GM23338 (cell line): Measurements from ENCODE around the gene FHIT.

Source experiments
- CTCF ChIP-seq, 2 experiments: fragments of 200-600 bp in 1 of 2; sonication (generic) in 1 of 2; conservative IDR thresholded peaks; 2 replicates each; pipeline versions ENCODE4 v1.5.1 to v1.6.1; 2016 to 2017; ENCODE audit warnings: antibody characterized with exemption in 2 of 2, low read depth in 2 of 2, mild to moderate bottlenecking in 2 of 2, moderate library complexity in 1 of 2
- EZH2 ChIP-seq: fragments of 200-600 bp; sonication (generic); IDR thresholded peaks from one replicate; pipeline ENCODE4 v1.8.0; 2017; ENCODE audit warnings: antibody characterized with exemption, mild to moderate bottlenecking, low read depth; ENCODE audit not compliant: unreplicated experiment
- EZH2phosphoT487 ChIP-seq: fragments of 200-600 bp; sonication (generic); IDR thresholded peaks from one replicate; pipeline ENCODE4 v1.8.1; 2018; ENCODE audit warnings: antibody characterized with exemption; ENCODE audit not compliant: unreplicated experiment
- POLR2AphosphoS5 ChIP-seq: IDR thresholded peaks from 2 replicates; pipeline ENCODE4 v1.6.1; 2016; ENCODE audit warnings: antibody characterized with exemption, low read depth
- TF ChIP-seq, protein P1 (sequence below): IDR thresholded peaks from one replicate; pipeline ENCODE4 v1.6.1; 2018; ENCODE audit warnings: antibody characterized with exemption; ENCODE audit not compliant: unreplicated experiment

- TF ChIP-seq EZH2 (no peak), CTCF (conservative IDR thresholded peaks at IDR 0.05; ENCODE audit: low read depth in 2 of 2) (no peak), POLR2AphosphoS5 (no peak), EZH2phosphoT487 (no peak)
- TF ChIP-seq, protein P1, sequence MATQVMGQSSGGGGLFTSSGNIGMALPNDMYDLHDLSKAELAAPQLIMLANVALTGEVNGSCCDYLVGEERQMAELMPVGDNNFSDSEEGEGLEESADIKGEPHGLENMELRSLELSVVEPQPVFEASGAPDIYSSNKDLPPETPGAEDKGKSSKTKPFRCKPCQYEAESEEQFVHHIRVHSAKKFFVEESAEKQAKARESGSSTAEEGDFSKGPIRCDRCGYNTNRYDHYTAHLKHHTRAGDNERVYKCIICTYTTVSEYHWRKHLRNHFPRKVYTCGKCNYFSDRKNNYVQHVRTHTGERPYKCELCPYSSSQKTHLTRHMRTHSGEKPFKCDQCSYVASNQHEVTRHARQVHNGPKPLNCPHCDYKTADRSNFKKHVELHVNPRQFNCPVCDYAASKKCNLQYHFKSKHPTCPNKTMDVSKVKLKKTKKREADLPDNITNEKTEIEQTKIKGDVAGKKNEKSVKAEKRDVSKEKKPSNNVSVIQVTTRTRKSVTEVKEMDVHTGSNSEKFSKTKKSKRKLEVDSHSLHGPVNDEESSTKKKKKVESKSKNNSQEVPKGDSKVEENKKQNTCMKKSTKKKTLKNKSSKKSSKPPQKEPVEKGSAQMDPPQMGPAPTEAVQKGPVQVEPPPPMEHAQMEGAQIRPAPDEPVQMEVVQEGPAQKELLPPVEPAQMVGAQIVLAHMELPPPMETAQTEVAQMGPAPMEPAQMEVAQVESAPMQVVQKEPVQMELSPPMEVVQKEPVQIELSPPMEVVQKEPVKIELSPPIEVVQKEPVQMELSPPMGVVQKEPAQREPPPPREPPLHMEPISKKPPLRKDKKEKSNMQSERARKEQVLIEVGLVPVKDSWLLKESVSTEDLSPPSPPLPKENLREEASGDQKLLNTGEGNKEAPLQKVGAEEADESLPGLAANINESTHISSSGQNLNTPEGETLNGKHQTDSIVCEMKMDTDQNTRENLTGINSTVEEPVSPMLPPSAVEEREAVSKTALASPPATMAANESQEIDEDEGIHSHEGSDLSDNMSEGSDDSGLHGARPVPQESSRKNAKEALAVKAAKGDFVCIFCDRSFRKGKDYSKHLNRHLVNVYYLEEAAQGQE, result no peak
These were observed 183.2 kb downstream of the FHIT start for GRCh38 chr3:61068084-61068483.
